RWPE2 (cell line): ENCODE results near the gene SLC12A8.

Source experiments
- ATAC-seq: fragments of 200-7000 bp; cut with Tn5 transposase; 3 replicates; pipeline ENCODE4 v1.9.1; 2021; ENCODE audit warnings: low read depth
- DNase-seq: peaks from one replicate; pipeline ENCODE4 v3.0.0-alpha.2; 2020; ENCODE audit warnings: low spot score
- H3K27ac ChIP-seq: fragments of 450-650 bp; 2 replicates; pipeline ENCODE4 v1.5.1; 2017; ENCODE audit warnings: mild to moderate bottlenecking; ENCODE audit not compliant: poor library complexity, severe bottlenecking
- H3K27me3 ChIP-seq: fragments of 250-450 bp; sonication (Bioruptor Pico); 2 replicates; pipeline ENCODE4 v1.5.1; 2021; ENCODE audit warnings: mild to moderate bottlenecking, moderate library complexity; ENCODE audit not compliant: insufficient read depth, poor library complexity, severe bottlenecking
- H3K36me3 ChIP-seq: fragments of 250-450 bp; sonication (Bioruptor Pico); 2 replicates; pipeline ENCODE4 v1.5.1; 2020; ENCODE audit warnings: low read depth, mild to moderate bottlenecking, moderate library complexity
- H3K4me1 ChIP-seq: fragments of 250-450 bp; sonication (Bioruptor Pico); 2 replicates; pipeline ENCODE4 v1.5.1; 2021; ENCODE audit warnings: mild to moderate bottlenecking, moderate library complexity; ENCODE audit not compliant: insufficient read depth, poor library complexity, severe bottlenecking
- H3K4me3 ChIP-seq: fragments of 250-450 bp; sonication (Bioruptor Pico); 2 replicates; pipeline ENCODE4 v1.5.1; 2021; ENCODE audit warnings: mild to moderate bottlenecking, moderate library complexity; ENCODE audit not compliant: severe bottlenecking
- H3K9me3 ChIP-seq: fragments of 250-450 bp; sonication (Bioruptor Pico); 2 replicates; pipeline ENCODE4 v1.5.1; 2021; ENCODE audit warnings: mild to moderate bottlenecking, moderate library complexity; ENCODE audit not compliant: severe bottlenecking
- TF ChIP-seq, protein P1 (sequence below): fragments of 450-650 bp; IDR thresholded peaks from one replicate; pipeline ENCODE4 v1.5.1; 2017; ENCODE audit warnings: mild to moderate bottlenecking, moderate library complexity; ENCODE audit not compliant: poor library complexity, severe bottlenecking

Gene SLC12A8

GRCh38 chr3:125039131-125040100 is 173.1 kb downstream of the SLC12A8 start:
- no peak for DNase-seq
- no peak for ATAC-seq
- Histone ChIP-seq H3K4me3 (no peak overlapping the region), H3K4me1 (no peaks in the 10 kb centered on the region), H3K9me3 (peaks cover 1% of the 10 kb centered on the region), H3K36me3 (peaks cover 15% of the 10 kb centered on the region), H3K27me3 (no peaks in the 10 kb centered on the region), H3K27ac (no peak overlapping the region)
- TF ChIP-seq, protein P1, sequence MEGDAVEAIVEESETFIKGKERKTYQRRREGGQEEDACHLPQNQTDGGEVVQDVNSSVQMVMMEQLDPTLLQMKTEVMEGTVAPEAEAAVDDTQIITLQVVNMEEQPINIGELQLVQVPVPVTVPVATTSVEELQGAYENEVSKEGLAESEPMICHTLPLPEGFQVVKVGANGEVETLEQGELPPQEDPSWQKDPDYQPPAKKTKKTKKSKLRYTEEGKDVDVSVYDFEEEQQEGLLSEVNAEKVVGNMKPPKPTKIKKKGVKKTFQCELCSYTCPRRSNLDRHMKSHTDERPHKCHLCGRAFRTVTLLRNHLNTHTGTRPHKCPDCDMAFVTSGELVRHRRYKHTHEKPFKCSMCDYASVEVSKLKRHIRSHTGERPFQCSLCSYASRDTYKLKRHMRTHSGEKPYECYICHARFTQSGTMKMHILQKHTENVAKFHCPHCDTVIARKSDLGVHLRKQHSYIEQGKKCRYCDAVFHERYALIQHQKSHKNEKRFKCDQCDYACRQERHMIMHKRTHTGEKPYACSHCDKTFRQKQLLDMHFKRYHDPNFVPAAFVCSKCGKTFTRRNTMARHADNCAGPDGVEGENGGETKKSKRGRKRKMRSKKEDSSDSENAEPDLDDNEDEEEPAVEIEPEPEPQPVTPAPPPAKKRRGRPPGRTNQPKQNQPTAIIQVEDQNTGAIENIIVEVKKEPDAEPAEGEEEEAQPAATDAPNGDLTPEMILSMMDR, result no peak

GRCh38 chr3:125037498-125038150 is 174.9 kb downstream of the SLC12A8 start:
- Histone ChIP-seq H3K9me3 (peaks cover 2% of the 10 kb centered on the region), H3K27me3 (no peaks in the 10 kb centered on the region), H3K36me3 (peaks cover 15% of the 10 kb centered on the region), H3K27ac (no peak overlapping the region), H3K4me1 (no peaks in the 10 kb centered on the region), H3K4me3 (no peak overlapping the region)
- TF ChIP-seq, protein P1, result no peak
- DNase-seq, result no peak
- peak; percentile 56; the same call in 2 of the 3 replicates for ATAC-seq

- ATAC-seq (no peak), DNase-seq (no peak)
- TF ChIP-seq, protein P1, result no peak
- Histone ChIP-seq H3K27me3 (no peaks in the 10 kb centered on the region), H3K9me3 (peaks cover 2% of the 10 kb centered on the region), H3K36me3 (peaks cover 12% of the 10 kb centered on the region), H3K4me1 (no peaks in the 10 kb centered on the region), H3K4me3 (no peak overlapping the region), H3K27ac (no peak overlapping the region)
Measured at GRCh38 chr3:125035217-125035616, 177.3 kb downstream of the SLC12A8 start.

- Histone ChIP-seq H3K4me3 (no peak overlapping the region), H3K4me1 (no peaks in the 10 kb centered on the region), H3K27me3 (no peaks in the 10 kb centered on the region), H3K9me3 (peaks cover 2% of the 10 kb centered on the region), H3K36me3 (peaks cover 21% of the 10 kb centered on the region), H3K27ac (no peak overlapping the region)
- ATAC-seq (no peak), DNase-seq (no peak)
- TF ChIP-seq, protein P1, result no peak
Measured at GRCh38 chr3:125033616-125034015, 178.9 kb downstream of the SLC12A8 start.
